Measurements from ENCODE around the gene POLR2M. TPM values are rescaled to one million over a fixed set of nuclear protein-coding genes. Genes with fewer than 3 reads are reported as not detected.

Gene POLR2M
- total and polyA plus RNA-seq, 2 donors (not counting 1 experiment from before 2014, with no cell fraction given) = 17.0 to 67.4 TPM

- H3K4me3 ChIP-seq (ENCODE audit: control extremely low read depth in 1 of 5, extremely low read depth in 1 of 5, insufficient read depth in 1 of 5, low read depth in 2 of 5, low read length in 4 of 5) = no peak overlapping the region
- Mint-ChIP-seq H3K27ac (no peak overlapping the region), H3K4me3 (no peak overlapping the region), H3K9me3 (ENCODE audit: insufficient read depth) (no peaks in the 10 kb centered on the region), H3K27me3 (peaks cover 12% of the 10 kb centered on the region), H3K4me1 (no peaks in the 10 kb centered on the region)
- no peaks in the 10 kb centered on the region for H3K27me3 ChIP-seq (replicated peaks in 1 of 4; ENCODE audit: control extremely low read depth in 1 of 4, control insufficient read depth in 3 of 4, insufficient read depth in 4 of 4, low read length in 3 of 4)
- no peak overlapping the region for H3K4me2 ChIP-seq (replicated peaks; ENCODE audit: low read depth, low read length, poor library complexity, severe bottlenecking)
- no peaks in the 10 kb centered on the region for H3K36me3 ChIP-seq (replicated peaks in 1 of 2; ENCODE audit: control extremely low read depth in 1 of 2, control insufficient read depth in 1 of 2, extremely low read depth in 1 of 2, insufficient read depth in 2 of 2, low read length in 1 of 2)
- H3K9me3 ChIP-seq (ENCODE audit: control extremely low read depth in 1 of 3, control insufficient read depth in 2 of 3, insufficient read depth in 1 of 3, low read length in 2 of 3) = no peaks in the 10 kb centered on the region
- no peak for DNase-seq
- CTCF ChIA-PET = interaction anchor here (0.9 to 1.6 kb wide), 2 partner anchors 26 to 103 kb away, joined by 3 read pairs; no protein-coding TSS in a partner anchor
- H3K9ac ChIP-seq (ENCODE audit: low read length) = no peak overlapping the region
- no peaks in the 10 kb centered on the region for H3K4me1 ChIP-seq (ENCODE audit: control insufficient read depth in 2 of 2, insufficient read depth in 2 of 2, low read length in 2 of 2)
- no peak overlapping the region for H2AFZ ChIP-seq (ENCODE audit: insufficient read depth, low read depth, low read length, poor library complexity, severe bottlenecking)
- H3K27ac ChIP-seq (ENCODE audit: low read length in 2 of 2) = no peak overlapping the region
- WGBS (ENCODE audit: insufficient coverage) = 100% methylated on average over 2 of the region's 3 CpGs
- POLR2A ChIA-PET = no interaction called here
- no peaks in the 10 kb centered on the region for H3K79me2 ChIP-seq (ENCODE audit: control insufficient read depth, insufficient read depth, low read length)
- intact Hi-C loops (cut with micrococcal nuclease) = no loop called here
- no peak for ATAC-seq (ENCODE audit: low read depth)
- TF ChIP-seq CTCF (IDR thresholded peaks at IDR 0.05) (no peak), EZH2 (IDR thresholded peaks at IDR 0.05; ENCODE audit: borderline replicate concordance, insufficient read depth, low read depth, low read length, poor library complexity, severe bottlenecking) (no peak)
- H4K20me1 ChIP-seq (ENCODE audit: control insufficient read depth, insufficient read depth, low read length, poor library complexity, severe bottlenecking) = no peaks in the 10 kb centered on the region
Observed at GRCh38 chr15:57758560-57758959, 52.0 kb downstream of the POLR2M start.

- ChIA-PET CTCF (no interaction called here), POLR2A (no interaction called here)
- H3K9ac ChIP-seq (ENCODE audit: low read length) = no peak overlapping the region
- H3K4me1 ChIP-seq (ENCODE audit: control insufficient read depth in 2 of 2, insufficient read depth in 2 of 2, low read length in 2 of 2) = no peaks in the 10 kb centered on the region
- Mint-ChIP-seq H3K4me3 (no peak overlapping the region), H3K9me3 (ENCODE audit: insufficient read depth) (no peaks in the 10 kb centered on the region), H3K27ac (no peak overlapping the region), H3K27me3 (peaks cover 12% of the 10 kb centered on the region), H3K4me1 (no peaks in the 10 kb centered on the region)
- DNase-seq (no peak), ATAC-seq (ENCODE audit: low read depth) (no peak)
- H3K27ac ChIP-seq (ENCODE audit: low read length in 2 of 2) = no peak overlapping the region
- no peaks in the 10 kb centered on the region for H4K20me1 ChIP-seq (ENCODE audit: control insufficient read depth, insufficient read depth, low read length, poor library complexity, severe bottlenecking)
- TF ChIP-seq CTCF (IDR thresholded peaks at IDR 0.05) (no peak), EZH2 (IDR thresholded peaks at IDR 0.05; ENCODE audit: borderline replicate concordance, insufficient read depth, low read depth, low read length, poor library complexity, severe bottlenecking) (no peak)
- H2AFZ ChIP-seq (ENCODE audit: insufficient read depth, low read depth, low read length, poor library complexity, severe bottlenecking) = no peak overlapping the region
- intact Hi-C loops (cut with micrococcal nuclease) = no loop called here
- H3K79me2 ChIP-seq (ENCODE audit: control insufficient read depth, insufficient read depth, low read length) = no peaks in the 10 kb centered on the region
- H3K4me2 ChIP-seq (replicated peaks; ENCODE audit: low read depth, low read length, poor library complexity, severe bottlenecking) = no peak overlapping the region
- H3K9me3 ChIP-seq (ENCODE audit: control extremely low read depth in 1 of 3, control insufficient read depth in 2 of 3, insufficient read depth in 1 of 3, low read length in 2 of 3) = no peaks in the 10 kb centered on the region
- H3K36me3 ChIP-seq (replicated peaks in 1 of 2; ENCODE audit: control extremely low read depth in 1 of 2, control insufficient read depth in 1 of 2, extremely low read depth in 1 of 2, insufficient read depth in 2 of 2, low read length in 1 of 2) = no peaks in the 10 kb centered on the region
- no peak overlapping the region for H3K4me3 ChIP-seq (ENCODE audit: control extremely low read depth in 1 of 5, extremely low read depth in 1 of 5, insufficient read depth in 1 of 5, low read depth in 2 of 5, low read length in 4 of 5)
- H3K27me3 ChIP-seq (replicated peaks in 1 of 4; ENCODE audit: control extremely low read depth in 1 of 4, control insufficient read depth in 3 of 4, insufficient read depth in 4 of 4, low read length in 3 of 4) = no peaks in the 10 kb centered on the region
- no CpG with 5 or more reads among the region's 1 CpG for WGBS (ENCODE audit: insufficient coverage)
Observed at GRCh38 chr15:57761562-57761961, 55.0 kb downstream of the POLR2M start.

Measured in B cell (primary cell).